ENCODE data around the gene DCUN1D3. TPM values are rescaled to one million over a fixed set of nuclear protein-coding genes. Genes with fewer than 3 reads are reported as not detected.

DCUN1D3 gene
- total RNA-seq, 1 experiment from 2014 or later = 16.1 TPM

GRCh38 chr16:20889625-20890275, 10.4 kb downstream of the DCUN1D3 start:
- Histone ChIP-seq H2BK15ac (ENCODE audit: low read depth, low read length) (peak overlapping the region; percentile 31; the same call in 1 of the 2 replicates), H2BK120ac (ENCODE audit: low read depth, low read length, poor library complexity, severe bottlenecking) (no peak overlapping the region), H2BK20ac (ENCODE audit: low read depth, low read length, poor library complexity, severe bottlenecking) (no peak overlapping the region), H2AFZ (ENCODE audit: low read length) (no peak overlapping the region), H4K91ac (ENCODE audit: insufficient read length, low read depth, low read length) (no peak overlapping the region), H3K23ac (ENCODE audit: insufficient read length, low read depth, low read length) (no peak overlapping the region), H4K20me1 (ENCODE audit: control insufficient read depth, insufficient read depth, insufficient read length) (no peaks in the 10 kb centered on the region), H3K4ac (ENCODE audit: low read depth, low read length) (no peak overlapping the region), H3K79me1 (ENCODE audit: insufficient read depth, low read depth, low read length, poor library complexity, severe bottlenecking) (peaks cover 6% of the 10 kb centered on the region), H4K5ac (ENCODE audit: insufficient read length, low read depth, low read length) (no peak overlapping the region), H3K27ac (ENCODE audit: insufficient read length, low read depth, low read length) (peak overlapping the region; percentile 68), H3T11ph (ENCODE audit: low read length) (no peak overlapping the region), H3K27me3 (ENCODE audit: insufficient read depth, low read length) (no peaks in the 10 kb centered on the region), H3K4me1 (ENCODE audit: insufficient read depth, low read length) (peaks cover 4% of the 10 kb centered on the region; the same call in 1 of the 2 replicates), H3K56ac (ENCODE audit: insufficient read length, low read depth, low read length) (no peak overlapping the region), H3K9ac (ENCODE audit: extremely low read depth, insufficient read length, low read length) (no peak overlapping the region), H2BK5ac (ENCODE audit: insufficient read length, low read length) (no peak overlapping the region), H2BK12ac (ENCODE audit: insufficient read length, low read depth, low read length) (no peak overlapping the region), H3K14ac (ENCODE audit: insufficient read depth, low read length) (peak overlapping the region; percentile 83; the same call in 1 of the 2 replicates), H2AK5ac (ENCODE audit: insufficient read length, low read length) (no peak overlapping the region), H3K9me3 (ENCODE audit: control insufficient read depth, low read depth, low read length) (no peaks in the 10 kb centered on the region), H3K18ac (ENCODE audit: insufficient read length, low read depth, low read length) (no peak overlapping the region), H3K4me2 (ENCODE audit: insufficient read depth, insufficient read length, low read length) (peak overlapping the region; percentile 23), H4K8ac (replicated peaks; ENCODE audit: insufficient read length, low read depth, low read length) (no peak overlapping the region), H3K23me2 (ENCODE audit: insufficient read length, low read depth, low read length, poor library complexity, severe bottlenecking) (no peaks in the 10 kb centered on the region), H3K79me2 (ENCODE audit: insufficient read depth, low read length) (peaks cover 8% of the 10 kb centered on the region; the same call in 1 of the 2 replicates)
- no peak for DNase-seq
- H3K27me3 Mint-ChIP-seq (ENCODE audit: low read depth) = no peaks in the 10 kb centered on the region
- H3K4me1 Mint-ChIP-seq = peaks cover 19 to 23% of the 10 kb centered on the region in 2 experiments
- peaks cover 10 to 21% (median 11%) of the 10 kb centered on the region in 3 experiments; a peak in 6 of 7 replicates for H3K36me3 Mint-ChIP-seq (ENCODE audit: insufficient read depth in 1 of 3, low read depth in 3 of 3)
- H3K9me3 Mint-ChIP-seq = no peaks in the 10 kb centered on the region
- TF ChIP-seq CTCF (conservative IDR thresholded peaks at IDR 0.05) = no peak
- peak overlapping the region; percentile 94 to 97 (median 95) for H3K27ac Mint-ChIP-seq
- H3K4me3 Mint-ChIP-seq = peak overlapping the region in 1 of 2 experiments; percentile 41; a peak in 1 of 5 replicates
- WGBS (ENCODE audit: extremely low coverage, insufficient read length, low lambda C conversion rate) = no CpG with 5 or more reads among the region's 4 CpGs
